DND-41 (cell line): ENCODE measurements around the gene ACO2.

Experiments
- ATAC-seq: fragments of 200-7000 bp; cut with Tn5 transposase; 3 replicates; pipeline ENCODE4 v1.9.1; 2021; ENCODE audit warnings: low read depth; ENCODE audit not compliant: insufficient read depth
- DNase-seq: peaks from one replicate; pipeline ENCODE4 v3.0.0-alpha.2; 2020
- H2AFZ ChIP-seq: 2 replicates; pipeline ENCODE4 v1.6.0; 2012; ENCODE audit warnings: low read depth, low read length
- H3K27ac ChIP-seq: 2 replicates; pipeline ENCODE4 v1.5.1; 2012; ENCODE audit warnings: low read length, inconsistent platforms
- H3K27me3 ChIP-seq: fragments of 200-600 bp; sonication (generic); 2 replicates; pipeline ENCODE4 v1.6.0; 2012; ENCODE audit warnings: low read length, mild to moderate bottlenecking, inconsistent platforms; ENCODE audit not compliant: insufficient read depth, poor library complexity
- H3K36me3 ChIP-seq: 2 replicates; pipeline ENCODE4 v1.5.1; 2012; ENCODE audit warnings: low read length, inconsistent platforms; ENCODE audit not compliant: insufficient read depth
- H3K4me1 ChIP-seq: 2 replicates; pipeline ENCODE4 v1.5.1; 2012; ENCODE audit warnings: mild to moderate bottlenecking, low read length; ENCODE audit not compliant: insufficient read depth
- H3K4me2 ChIP-seq: 2 replicates; pipeline ENCODE4 v1.6.0; 2012; ENCODE audit warnings: mild to moderate bottlenecking, moderate library complexity, low read length, inconsistent platforms; ENCODE audit not compliant: insufficient read depth
- H3K4me3 ChIP-seq, 2 experiments: fragments of 200-600 bp in 1 of 2; shearing (Covaris generic) in 1 of 2; 2 replicates each; pipeline ENCODE4 v1.5.1; 2012 to 2016; ENCODE audit warnings: inconsistent platforms in 2 of 2, low read length in 2 of 2, mild to moderate bottlenecking in 2 of 2, low read depth in 1 of 2, moderate library complexity in 1 of 2
- H3K79me2 ChIP-seq: 2 replicates; pipeline ENCODE4 v1.6.0; 2012; ENCODE audit warnings: low read length, inconsistent platforms; ENCODE audit not compliant: insufficient read depth
- H3K9ac ChIP-seq: 2 replicates; pipeline ENCODE4 v1.6.0; 2012; ENCODE audit warnings: low read depth, mild to moderate bottlenecking, inconsistent platforms, low read length, moderate library complexity
- H3K9me3 ChIP-seq: 2 replicates; pipeline ENCODE4 v1.5.1; 2012; ENCODE audit warnings: low read length, moderate library complexity, mild to moderate bottlenecking, inconsistent platforms; ENCODE audit not compliant: insufficient read depth, severe bottlenecking
- H4K20me1 ChIP-seq: 2 replicates; pipeline ENCODE4 v1.6.0; 2012; ENCODE audit warnings: low read length; ENCODE audit not compliant: insufficient read depth
- EZH2 ChIP-seq: IDR thresholded peaks from 3 replicates; pipeline ENCODE4 v1.6.1; 2012; ENCODE audit warnings: borderline replicate concordance, low read depth, mild to moderate bottlenecking, moderate library complexity, low read length, inconsistent platforms; ENCODE audit not compliant: severe bottlenecking
- TF ChIP-seq, protein P1 (sequence below): IDR thresholded peaks from 2 replicates; pipeline ENCODE4 v1.5.1; 2012; ENCODE audit warnings: borderline replicate concordance, low read length, moderate library complexity, mild to moderate bottlenecking; ENCODE audit not compliant: poor library complexity, severe bottlenecking; ENCODE audit errors: extremely low read depth

Gene ACO2

DNA sequence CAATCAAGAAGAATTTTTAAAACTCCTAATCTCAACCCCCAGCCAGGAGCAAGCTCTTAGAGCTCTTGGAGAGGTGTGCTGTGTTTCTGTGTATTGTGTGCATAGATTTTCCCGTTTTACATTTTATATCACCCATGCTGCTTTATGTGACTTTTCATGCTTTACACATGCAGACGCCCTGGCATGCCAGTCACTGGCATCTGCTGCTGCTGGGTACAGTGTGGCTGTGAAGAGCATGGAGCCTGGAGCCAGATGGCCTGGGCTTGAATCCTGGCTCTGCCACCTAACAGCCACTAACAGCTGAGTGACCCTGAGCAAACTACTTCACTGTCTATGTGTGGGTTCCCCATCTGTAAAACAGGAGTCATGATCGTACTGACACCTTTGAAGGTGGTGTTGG is 52.2 kb downstream of the ACO2 start:
- no peak for ATAC-seq
- H3K4me1 ChIP-seq, result no peaks in the 10 kb centered on the region
- no peak overlapping the region for H3K27ac ChIP-seq
- H3K9ac ChIP-seq, result no peak overlapping the region
- H3K4me2 ChIP-seq, result no peak overlapping the region
- H3K4me3 ChIP-seq, result no peak overlapping the region
- H3K27me3 ChIP-seq, result no peaks in the 10 kb centered on the region
- TF ChIP-seq, protein P1, sequence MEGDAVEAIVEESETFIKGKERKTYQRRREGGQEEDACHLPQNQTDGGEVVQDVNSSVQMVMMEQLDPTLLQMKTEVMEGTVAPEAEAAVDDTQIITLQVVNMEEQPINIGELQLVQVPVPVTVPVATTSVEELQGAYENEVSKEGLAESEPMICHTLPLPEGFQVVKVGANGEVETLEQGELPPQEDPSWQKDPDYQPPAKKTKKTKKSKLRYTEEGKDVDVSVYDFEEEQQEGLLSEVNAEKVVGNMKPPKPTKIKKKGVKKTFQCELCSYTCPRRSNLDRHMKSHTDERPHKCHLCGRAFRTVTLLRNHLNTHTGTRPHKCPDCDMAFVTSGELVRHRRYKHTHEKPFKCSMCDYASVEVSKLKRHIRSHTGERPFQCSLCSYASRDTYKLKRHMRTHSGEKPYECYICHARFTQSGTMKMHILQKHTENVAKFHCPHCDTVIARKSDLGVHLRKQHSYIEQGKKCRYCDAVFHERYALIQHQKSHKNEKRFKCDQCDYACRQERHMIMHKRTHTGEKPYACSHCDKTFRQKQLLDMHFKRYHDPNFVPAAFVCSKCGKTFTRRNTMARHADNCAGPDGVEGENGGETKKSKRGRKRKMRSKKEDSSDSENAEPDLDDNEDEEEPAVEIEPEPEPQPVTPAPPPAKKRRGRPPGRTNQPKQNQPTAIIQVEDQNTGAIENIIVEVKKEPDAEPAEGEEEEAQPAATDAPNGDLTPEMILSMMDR, result no peak
- TF ChIP-seq EZH2, result no peak
- no peaks in the 10 kb centered on the region for H3K9me3 ChIP-seq
- no peaks in the 10 kb centered on the region for H3K79me2 ChIP-seq
- peaks cover 16% of the 10 kb centered on the region for H4K20me1 ChIP-seq
- H3K36me3 ChIP-seq, result peaks cover 69% of the 10 kb centered on the region
- no peak overlapping the region for H2AFZ ChIP-seq
- DNase-seq, result no peak

DNA sequence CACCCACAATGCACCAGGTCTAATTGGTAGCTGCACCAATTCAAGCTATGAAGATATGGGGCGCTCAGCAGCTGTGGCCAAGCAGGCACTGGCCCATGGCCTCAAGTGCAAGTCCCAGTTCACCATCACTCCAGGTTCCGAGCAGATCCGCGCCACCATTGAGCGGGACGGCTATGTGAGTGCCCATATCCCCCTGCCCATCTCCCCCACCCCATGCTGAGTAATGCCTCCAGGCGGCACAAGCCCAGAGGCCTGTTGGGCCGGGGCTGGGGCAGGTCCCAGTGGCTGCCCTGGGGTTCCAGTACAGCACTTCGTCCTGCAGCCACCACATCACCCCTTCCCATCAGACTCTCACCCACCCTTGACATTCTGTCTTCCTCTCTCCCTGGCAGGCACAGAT is 53.9 kb downstream of the ACO2 start:
- DNase-seq, result no peak
- Histone ChIP-seq H3K36me3 (peaks cover 70% of the 10 kb centered on the region), H3K27ac (no peak overlapping the region), H3K79me2 (no peaks in the 10 kb centered on the region), H3K9me3 (no peaks in the 10 kb centered on the region), H3K4me3 (no peak overlapping the region), H3K9ac (no peak overlapping the region), H3K4me2 (no peak overlapping the region), H3K27me3 (no peaks in the 10 kb centered on the region), H4K20me1 (peaks cover 29% of the 10 kb centered on the region), H2AFZ (no peak overlapping the region), H3K4me1 (no peaks in the 10 kb centered on the region)
- TF ChIP-seq EZH2, result no peak
- TF ChIP-seq, protein P1, result no peak
- no peak for ATAC-seq

GRCh38 chr22:41523464-41524221 is 54.7 kb downstream of the ACO2 start:
- H4K20me1 ChIP-seq, result peaks cover 33% of the 10 kb centered on the region
- TF ChIP-seq, protein P1, result no peak
- no peak for TF ChIP-seq EZH2
- no peak overlapping the region for H3K9ac ChIP-seq
- no peak overlapping the region for H2AFZ ChIP-seq
- no peak overlapping the region; the same call in 1 of the 2 replicates for H3K27ac ChIP-seq
- H3K4me1 ChIP-seq, result no peaks in the 10 kb centered on the region
- no peaks in the 10 kb centered on the region; the same call in 1 of the 2 replicates for H3K79me2 ChIP-seq
- no peak overlapping the region for H3K4me2 ChIP-seq
- no peaks in the 10 kb centered on the region for H3K9me3 ChIP-seq
- peaks cover 72% of the 10 kb centered on the region for H3K36me3 ChIP-seq
- DNase-seq (no peak), ATAC-seq (no peak)
- H3K4me3 ChIP-seq, result no peak overlapping the region
- H3K27me3 ChIP-seq, result no peaks in the 10 kb centered on the region
